Activated CD4-positive, alpha-beta T cell treated with anti-CD3 and anti-CD28 coated beads, Interleukin-2, amount 10 ng/mL, durations not matched to agents 24 days and 14 days (primary cell): ENCODE measurements around the gene IL1RAPL2. TPM values are rescaled to one million over a fixed set of nuclear protein-coding genes. Genes with fewer than 3 reads are reported as not detected.
"Not testable (repeated sequence)": the region's sequence is repeated elsewhere in the genome, so short reads cannot be mapped to it uniquely, and the experiment has no call there.

Experiments used
- DNase-seq: peaks from one replicate; pipeline ENCODE4 v3.0.0; 2022
- H3K27ac Mint-ChIP-seq: one replicate; pipeline ENCODE4 v1.8.0; 2022; ENCODE audit warnings: mild to moderate bottlenecking, mixed read lengths
- H3K27me3 Mint-ChIP-seq: one replicate; pipeline ENCODE4 v1.8.0; 2022; ENCODE audit warnings: mixed read lengths
- H3K36me3 Mint-ChIP-seq: one replicate; pipeline ENCODE4 v1.8.0; 2022; ENCODE audit warnings: low read depth, mild to moderate bottlenecking, mixed read lengths
- H3K4me1 Mint-ChIP-seq: one replicate; pipeline ENCODE4 v1.8.0; 2021; ENCODE audit warnings: mixed read lengths
- H3K4me3 Mint-ChIP-seq: one replicate; pipeline ENCODE4 v1.8.0; 2022; ENCODE audit warnings: mild to moderate bottlenecking, moderate library complexity, mixed read lengths
- H3K9me3 Mint-ChIP-seq: one replicate; pipeline ENCODE4 v1.8.0; 2021; ENCODE audit warnings: mixed read lengths
- intact Hi-C: fragments of 100-400 bp; cut with micrococcal nuclease; formaldehyde crosslinking; loops from one replicate; pipeline ENCODE4 v1.15.1; 2023
- total RNA-seq: library from RNA; stranded (reverse); gene quantifications from 2 replicates; pipeline ENCODE4 v1.2.3, GENCODE V29; 2022

IL1RAPL2 gene
- total RNA-seq, 1 donor from 2014 or later = not detected

DNA sequence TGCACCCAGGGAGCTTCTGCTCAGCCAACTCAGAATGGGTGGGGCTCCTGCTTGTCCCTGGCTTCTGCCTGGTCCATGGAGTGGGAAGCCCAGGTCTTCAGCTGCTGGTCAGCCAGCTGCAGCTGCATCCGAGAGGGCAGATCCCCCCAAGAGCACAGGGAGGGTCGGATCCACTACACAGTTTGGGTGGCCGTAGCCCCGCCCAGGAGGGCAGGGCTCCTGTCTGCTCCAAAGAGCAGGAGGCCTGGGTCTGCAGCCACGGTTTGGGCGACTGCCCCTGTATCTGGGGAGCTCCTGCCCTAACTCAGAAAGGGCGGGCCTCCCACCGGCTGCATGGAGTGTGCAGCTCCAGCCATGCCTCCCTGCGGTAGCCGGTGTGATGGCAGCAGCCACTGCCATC, 485.4 kb downstream of the IL1RAPL2 start:
- no peaks in the 10 kb centered on the region for H3K36me3 Mint-ChIP-seq
- no peak overlapping the region for H3K4me3 Mint-ChIP-seq
- no peaks in the 10 kb centered on the region for H3K27me3 Mint-ChIP-seq
- no peaks in the 10 kb centered on the region for H3K4me1 Mint-ChIP-seq
- DNase-seq = no peak
- no peak overlapping the region for H3K27ac Mint-ChIP-seq
- H3K9me3 Mint-ChIP-seq = no peaks in the 10 kb centered on the region
- intact Hi-C loops = no loop called here

DNA sequence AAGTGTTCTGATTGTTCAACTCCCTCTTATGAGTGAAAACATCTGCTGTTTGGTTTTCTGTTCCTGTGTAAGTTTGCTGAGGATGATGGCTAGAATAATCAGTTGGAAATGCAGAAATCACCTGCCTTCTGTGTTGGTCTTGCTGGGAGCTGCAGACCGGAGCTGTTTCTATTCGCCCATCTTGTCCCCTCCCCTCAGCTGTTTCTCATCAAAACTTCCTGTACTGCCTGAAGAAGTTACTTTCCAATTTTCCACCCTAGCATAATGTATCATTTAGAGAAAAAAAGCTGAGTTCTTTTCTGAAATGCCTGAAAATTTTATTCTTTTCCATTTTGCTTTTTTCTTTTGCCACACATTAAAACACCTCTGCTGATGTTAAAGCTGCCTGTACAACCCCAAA, 486.9 kb downstream of the IL1RAPL2 start:
- H3K4me3 Mint-ChIP-seq = no peak overlapping the region

DNA sequence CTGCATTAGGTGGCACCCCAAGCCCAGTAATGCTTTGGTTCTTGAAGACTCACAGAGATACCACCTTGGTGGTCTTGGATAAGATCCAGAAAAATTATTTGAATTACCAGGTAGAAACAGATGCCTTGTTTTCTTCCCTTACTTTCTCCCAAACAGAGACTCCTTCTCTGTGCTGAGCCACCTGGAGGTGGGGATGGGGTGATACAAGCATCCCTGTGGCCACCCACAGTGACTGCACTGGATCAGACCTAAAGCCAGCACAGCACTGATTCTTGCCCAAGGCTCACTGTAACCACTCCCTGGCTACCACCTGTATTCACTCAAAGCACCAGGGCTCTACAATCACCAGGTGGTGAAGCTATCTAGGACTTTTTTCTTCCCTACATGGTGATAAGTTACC, 497.7 kb downstream of the IL1RAPL2 start:
- Mint-ChIP-seq H3K27ac (no peak overlapping the region), H3K36me3 (no peaks in the 10 kb centered on the region), H3K9me3 (no peaks in the 10 kb centered on the region), H3K4me3 (no peak overlapping the region), H3K27me3 (no peaks in the 10 kb centered on the region), H3K4me1 (no peaks in the 10 kb centered on the region)
- intact Hi-C loops = no loop called here
- no peak for DNase-seq

More for the DNA sequence above, 486.9 kb downstream of the IL1RAPL2 start:
- Mint-ChIP-seq H3K9me3 (no peaks in the 10 kb centered on the region), H3K27me3 (no peaks in the 10 kb centered on the region), H3K27ac (no peak overlapping the region), H3K36me3 (no peaks in the 10 kb centered on the region), H3K4me1 (no peaks in the 10 kb centered on the region)
- DNase-seq = no peak
- intact Hi-C loops = no loop called here

DNA sequence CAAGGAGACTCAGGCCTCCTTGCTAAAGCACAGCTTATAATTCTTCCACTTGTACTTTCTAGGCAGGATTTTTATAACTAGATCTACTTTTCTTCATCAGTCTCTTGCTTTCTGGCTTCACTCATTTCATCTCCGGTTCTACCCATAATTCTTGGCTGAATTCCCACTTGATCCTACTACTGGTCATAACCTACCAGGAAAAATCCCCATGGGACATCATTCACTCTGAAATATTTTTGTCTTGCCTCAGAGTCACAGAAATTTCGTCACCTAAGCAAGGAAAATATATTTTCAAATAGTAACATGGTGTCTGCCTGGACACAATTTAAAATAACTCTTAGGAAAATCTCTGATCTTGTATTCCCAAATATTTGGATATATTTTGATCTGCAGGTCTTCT, 532.2 kb downstream of the IL1RAPL2 start:
- Mint-ChIP-seq H3K4me3 (no peak overlapping the region), H3K36me3 (no peaks in the 10 kb centered on the region), H3K4me1 (no peaks in the 10 kb centered on the region), H3K27me3 (no peaks in the 10 kb centered on the region), H3K9me3 (no peaks in the 10 kb centered on the region), H3K27ac (no peak overlapping the region)
- no peak for DNase-seq
- intact Hi-C loops = no loop called here

DNA sequence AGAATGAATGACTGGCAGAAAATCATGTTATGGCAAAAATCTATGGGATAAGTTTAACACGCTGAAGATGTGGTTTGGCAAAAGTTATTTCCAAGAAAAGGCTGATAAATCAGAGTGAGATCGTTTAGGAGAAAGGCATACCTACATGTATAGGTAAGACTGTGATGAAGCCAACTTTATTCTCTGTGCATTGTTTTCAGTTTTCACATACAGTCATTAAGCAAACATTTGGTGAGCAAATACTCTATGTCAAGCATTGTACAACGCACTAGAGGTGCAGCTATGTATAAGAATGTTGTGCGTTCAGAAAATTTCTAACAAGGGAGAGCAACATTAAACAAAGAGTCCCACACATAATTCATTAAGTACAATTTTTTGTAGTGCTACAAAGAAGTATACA, 532.8 kb downstream of the IL1RAPL2 start:
- no peaks in the 10 kb centered on the region for H3K36me3 Mint-ChIP-seq
- intact Hi-C loops = no loop called here
- H3K27me3 Mint-ChIP-seq = no peaks in the 10 kb centered on the region
- H3K4me3 Mint-ChIP-seq = no peak overlapping the region
- DNase-seq = no peak
- H3K4me1 Mint-ChIP-seq = no peaks in the 10 kb centered on the region
- H3K27ac Mint-ChIP-seq = no peak overlapping the region
- H3K9me3 Mint-ChIP-seq = no peaks in the 10 kb centered on the region

DNA sequence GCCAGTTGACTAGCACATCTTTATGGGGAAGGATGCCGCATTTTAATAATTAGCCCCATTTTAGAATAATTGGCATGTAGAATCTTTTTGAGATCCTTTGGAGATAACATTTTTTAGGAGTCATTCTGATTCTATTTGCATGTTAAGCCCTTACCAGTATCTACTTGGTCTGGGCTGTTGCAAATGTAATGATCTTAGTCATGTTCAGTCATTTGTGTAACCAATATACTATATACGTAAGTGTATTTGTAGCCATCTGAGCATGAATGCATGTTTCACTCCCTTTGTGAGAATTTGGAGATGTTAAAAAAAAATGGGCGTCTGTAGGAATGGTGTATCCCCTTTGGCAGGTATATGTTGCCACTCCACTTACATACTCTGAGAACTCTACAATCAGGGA, 535.4 kb downstream of the IL1RAPL2 start:
- Mint-ChIP-seq H3K9me3 (no peaks in the 10 kb centered on the region), H3K36me3 (no peaks in the 10 kb centered on the region), H3K27ac (no peak overlapping the region), H3K4me3 (no peak overlapping the region), H3K4me1 (no peaks in the 10 kb centered on the region), H3K27me3 (no peaks in the 10 kb centered on the region)
- DNase-seq = no peak
- intact Hi-C loops = no loop called here

DNA sequence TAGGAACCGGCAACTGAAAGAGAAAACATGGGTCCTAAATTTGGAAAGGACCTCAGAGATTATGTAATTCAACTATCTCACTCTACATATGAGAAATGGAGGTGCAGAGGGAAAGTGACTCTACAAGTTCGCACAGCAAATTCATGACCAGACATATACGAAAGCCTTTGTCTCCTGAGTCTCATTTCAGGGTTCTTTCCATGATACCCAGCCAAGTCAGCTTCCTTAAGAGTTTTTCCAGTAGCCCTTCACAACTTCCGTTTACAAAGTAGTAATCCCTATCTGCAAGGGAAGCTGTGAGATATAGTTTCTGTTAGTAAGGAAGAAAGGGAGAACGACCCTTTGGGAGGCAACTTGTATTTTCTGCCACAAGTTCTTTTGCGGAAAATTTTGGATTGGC, 543.9 kb downstream of the IL1RAPL2 start:
- Mint-ChIP-seq H3K27me3 (no peaks in the 10 kb centered on the region), H3K4me3 (no peak overlapping the region), H3K36me3 (no peaks in the 10 kb centered on the region), H3K27ac (no peak overlapping the region), H3K4me1 (no peaks in the 10 kb centered on the region), H3K9me3 (no peaks in the 10 kb centered on the region)
- intact Hi-C loops = no loop called here
- no peak for DNase-seq

DNA sequence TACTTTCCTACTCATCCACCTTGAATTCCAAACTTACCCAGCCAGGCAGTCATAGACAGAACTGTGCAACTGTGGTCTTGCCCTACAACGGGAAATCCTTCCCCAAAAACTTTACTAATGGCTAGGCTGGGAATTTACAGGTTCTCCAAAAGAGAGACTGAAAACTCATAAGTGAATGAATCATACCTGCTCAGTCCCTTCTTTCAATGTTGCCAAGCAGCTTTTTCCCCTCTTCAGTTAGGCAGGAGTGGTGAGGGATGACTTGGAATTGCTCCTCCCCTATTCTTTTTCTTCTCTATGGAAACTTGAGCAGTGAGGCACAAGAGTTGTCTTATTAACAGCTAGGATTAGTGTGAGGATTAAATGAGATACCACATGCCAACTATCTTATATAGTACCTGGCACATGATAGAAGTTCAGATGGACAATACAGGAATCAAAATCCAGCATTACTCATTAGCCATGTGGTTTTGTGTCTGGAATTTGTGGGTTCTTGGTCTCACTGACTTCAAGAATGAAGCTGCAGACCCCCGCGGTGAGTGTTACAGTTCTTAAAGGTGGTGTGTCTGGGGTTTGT, 548.6 kb downstream of the IL1RAPL2 start:
- Mint-ChIP-seq H3K27me3 (no peaks in the 10 kb centered on the region), H3K4me3 (no peak overlapping the region), H3K36me3 (no peaks in the 10 kb centered on the region), H3K9me3 (no peaks in the 10 kb centered on the region), H3K4me1 (no peaks in the 10 kb centered on the region), H3K27ac (no peak overlapping the region)
- intact Hi-C loops = no loop called here
- no peak for DNase-seq

DNA sequence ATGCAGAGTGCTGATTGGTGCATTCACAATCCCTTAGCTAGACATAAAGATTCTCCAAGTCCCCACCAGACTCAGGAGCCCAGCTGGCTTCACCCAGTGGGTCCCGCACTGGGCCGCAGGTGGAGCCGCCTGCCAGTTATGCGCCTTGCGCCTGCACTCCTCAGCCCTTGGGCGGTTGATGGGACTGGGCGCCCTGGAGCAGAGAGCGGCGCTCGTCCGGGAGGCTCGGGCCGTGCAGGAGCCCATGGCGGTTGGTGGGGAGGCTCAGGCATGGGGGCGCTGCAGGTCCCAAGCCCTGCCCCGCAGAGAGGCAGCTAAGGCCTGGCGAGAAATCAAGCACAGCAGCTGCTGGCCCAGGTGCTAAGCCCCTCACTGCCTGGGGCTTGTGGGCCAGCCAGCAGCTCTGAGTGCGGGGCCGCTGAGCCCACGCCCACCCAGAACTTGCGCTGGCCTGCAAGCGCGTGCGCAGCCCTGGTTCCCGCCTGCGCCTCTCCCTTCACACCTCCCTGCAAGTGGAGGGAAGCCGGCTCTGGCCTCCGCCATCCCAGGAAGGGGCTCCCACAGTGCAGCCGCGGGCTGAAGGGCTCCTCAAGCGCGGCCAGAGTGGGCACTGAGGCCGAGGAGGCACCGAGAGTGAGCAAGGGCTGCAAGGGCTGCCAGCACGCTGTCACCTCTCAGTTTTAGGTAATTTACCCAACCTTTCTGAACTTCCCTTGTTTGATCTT, 549.8 kb downstream of the IL1RAPL2 start:
- H3K9me3 Mint-ChIP-seq, H3K27ac Mint-ChIP-seq, intact Hi-C loops, H3K36me3 Mint-ChIP-seq, H3K4me1 Mint-ChIP-seq, H3K27me3 Mint-ChIP-seq, H3K4me3 Mint-ChIP-seq, DNase-seq: not testable (repeated sequence)

DNA sequence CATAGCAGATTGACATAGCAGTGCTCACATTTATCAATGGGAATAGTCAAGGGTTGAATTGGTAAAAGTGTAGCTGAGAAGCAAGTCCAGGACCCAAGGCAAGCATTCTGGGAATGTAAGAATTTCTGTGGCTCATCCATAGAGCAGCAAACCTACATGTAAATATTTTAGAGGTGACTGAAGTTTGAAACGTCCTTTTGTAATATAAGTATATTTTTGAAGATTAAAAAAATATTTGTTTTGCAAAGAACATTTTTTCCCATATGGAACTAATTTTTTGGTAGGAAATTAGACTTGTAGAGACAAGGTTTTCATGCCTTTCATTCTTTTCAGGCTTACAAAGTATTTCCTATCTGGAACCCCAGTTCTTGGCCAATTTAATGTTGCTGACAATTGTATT, 550.5 kb downstream of the IL1RAPL2 start:
- Mint-ChIP-seq H3K9me3 (no peaks in the 10 kb centered on the region), H3K4me1 (no peaks in the 10 kb centered on the region), H3K27ac (no peak overlapping the region), H3K27me3 (no peaks in the 10 kb centered on the region), H3K4me3 (no peak overlapping the region), H3K36me3 (no peaks in the 10 kb centered on the region)
- intact Hi-C loops = no loop called here
- DNase-seq = no peak

DNA sequence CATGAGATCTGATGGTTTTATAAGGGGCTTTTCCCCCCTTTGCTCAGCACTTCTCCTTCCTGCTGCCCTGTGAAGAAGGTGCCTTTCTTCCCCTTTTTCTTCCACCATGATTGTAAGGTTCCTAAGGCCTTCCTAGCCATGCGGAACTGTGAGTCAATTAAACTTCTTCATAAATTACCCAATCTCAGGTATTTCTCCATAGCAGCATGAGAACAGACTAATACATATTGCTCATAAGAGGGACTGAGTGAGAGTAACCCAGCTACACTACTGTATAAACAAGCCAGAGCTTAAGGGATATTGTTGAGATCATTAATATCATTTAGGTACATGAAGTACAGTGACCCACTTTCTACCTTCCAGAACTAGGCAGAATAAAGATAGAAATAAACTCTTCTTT, 551.6 kb downstream of the IL1RAPL2 start:
- DNase-seq = no peak
- no peak overlapping the region for H3K27ac Mint-ChIP-seq
- no peaks in the 10 kb centered on the region for H3K4me1 Mint-ChIP-seq
- no peak overlapping the region for H3K4me3 Mint-ChIP-seq
- H3K27me3 Mint-ChIP-seq = no peaks in the 10 kb centered on the region
- H3K36me3 Mint-ChIP-seq = no peaks in the 10 kb centered on the region
- intact Hi-C loops = no loop called here
- H3K9me3 Mint-ChIP-seq = no peaks in the 10 kb centered on the region

DNA sequence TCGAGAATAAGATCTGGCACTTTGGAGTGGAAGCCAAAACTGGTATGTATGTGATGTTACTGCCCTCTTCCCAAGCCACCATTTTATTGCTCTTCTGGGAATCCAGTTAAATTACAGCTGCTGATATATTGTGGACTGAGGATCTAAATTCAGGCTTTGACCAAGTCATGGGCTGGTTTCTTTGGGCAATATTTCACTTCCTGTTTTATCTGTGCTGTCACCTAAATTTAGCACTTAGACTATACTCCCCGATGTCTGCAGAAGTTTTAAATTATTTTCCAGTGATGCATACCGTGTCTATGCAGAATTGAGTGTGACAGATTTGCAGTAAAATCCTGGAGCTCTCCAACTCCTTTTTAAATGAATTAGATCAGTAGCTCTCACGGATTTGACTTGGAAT, 554.5 kb downstream of the IL1RAPL2 start:
- H3K4me3 Mint-ChIP-seq = no peak overlapping the region
- no peaks in the 10 kb centered on the region for H3K36me3 Mint-ChIP-seq
- no peak for DNase-seq
- H3K9me3 Mint-ChIP-seq = no peaks in the 10 kb centered on the region
- no peaks in the 10 kb centered on the region for H3K4me1 Mint-ChIP-seq
- no peak overlapping the region for H3K27ac Mint-ChIP-seq
- intact Hi-C loops = no loop called here
- no peaks in the 10 kb centered on the region for H3K27me3 Mint-ChIP-seq

DNA sequence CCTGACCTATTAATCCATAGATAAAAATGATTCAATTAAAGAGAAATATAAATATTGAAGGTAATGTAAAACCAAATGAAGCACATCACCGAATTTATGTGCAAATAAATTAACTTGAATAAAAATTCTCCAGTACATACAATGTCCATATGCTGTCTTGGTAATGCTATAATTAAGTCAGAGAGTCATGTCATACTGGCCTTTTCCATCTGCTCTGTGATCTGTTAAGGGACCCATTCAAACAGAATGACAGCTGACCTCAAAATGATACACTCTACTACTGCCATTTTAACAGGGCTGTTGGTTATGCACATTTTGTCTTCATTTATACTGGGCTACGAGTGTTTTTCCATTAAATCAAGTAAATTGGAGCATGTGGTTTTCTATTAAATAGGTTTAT, 555.2 kb downstream of the IL1RAPL2 start:
- H3K4me1 Mint-ChIP-seq = no peaks in the 10 kb centered on the region
- H3K27me3 Mint-ChIP-seq = no peaks in the 10 kb centered on the region
- H3K27ac Mint-ChIP-seq = no peak overlapping the region
- intact Hi-C loops = no loop called here
- H3K36me3 Mint-ChIP-seq = no peaks in the 10 kb centered on the region
- H3K4me3 Mint-ChIP-seq = no peak overlapping the region
- no peaks in the 10 kb centered on the region for H3K9me3 Mint-ChIP-seq
- no peak for DNase-seq

DNA sequence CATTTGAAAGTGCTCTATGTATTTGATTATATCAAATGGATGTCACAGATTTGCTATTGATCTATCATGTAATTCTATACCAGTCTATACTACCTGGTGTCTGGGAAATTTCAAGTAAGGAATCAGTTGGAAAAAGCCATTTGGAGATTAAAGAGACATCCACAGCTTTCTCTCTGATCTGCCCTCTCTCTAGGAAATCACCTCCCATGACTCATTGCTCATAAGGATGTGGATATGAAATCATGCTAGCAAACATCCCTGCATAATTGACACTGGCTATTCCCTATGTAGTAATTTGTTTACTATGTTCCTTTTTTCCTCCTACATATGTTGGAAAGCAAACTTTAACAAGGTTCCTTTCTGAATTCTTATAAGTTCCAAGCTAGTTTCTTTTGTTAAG, 560.2 kb downstream of the IL1RAPL2 start:
- no peak overlapping the region for H3K27ac Mint-ChIP-seq
- no peaks in the 10 kb centered on the region for H3K27me3 Mint-ChIP-seq
- intact Hi-C loops = no loop called here
- no peaks in the 10 kb centered on the region for H3K4me1 Mint-ChIP-seq
- no peaks in the 10 kb centered on the region for H3K9me3 Mint-ChIP-seq
- no peaks in the 10 kb centered on the region for H3K36me3 Mint-ChIP-seq
- no peak overlapping the region for H3K4me3 Mint-ChIP-seq
- DNase-seq = no peak

DNA sequence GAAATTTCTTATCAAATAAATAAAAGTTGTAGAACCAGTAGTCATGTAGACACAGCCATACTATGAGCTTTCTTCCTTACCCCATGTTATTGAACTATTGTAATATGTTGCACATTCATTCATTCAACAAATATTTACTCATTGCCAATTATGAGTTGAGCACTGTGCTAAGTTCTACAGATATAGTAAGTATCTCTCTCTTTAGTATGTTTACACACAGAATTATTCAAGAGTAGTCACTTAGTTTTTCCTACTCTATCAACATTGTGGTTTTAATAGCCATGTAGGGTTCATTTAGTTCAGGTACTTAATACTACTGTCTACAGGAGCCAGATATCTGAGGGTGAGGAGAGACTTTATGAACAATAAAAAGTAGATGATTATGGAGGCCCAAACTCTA, 568.3 kb downstream of the IL1RAPL2 start:
- H3K27me3 Mint-ChIP-seq = no peaks in the 10 kb centered on the region
- no peak for DNase-seq
- no peaks in the 10 kb centered on the region for H3K4me1 Mint-ChIP-seq
- no peak overlapping the region for H3K4me3 Mint-ChIP-seq
- intact Hi-C loops = no loop called here
- H3K9me3 Mint-ChIP-seq = no peaks in the 10 kb centered on the region
- no peak overlapping the region for H3K27ac Mint-ChIP-seq
- H3K36me3 Mint-ChIP-seq = no peaks in the 10 kb centered on the region
